ENCODE data around the gene ARHGAP24.

DNA sequence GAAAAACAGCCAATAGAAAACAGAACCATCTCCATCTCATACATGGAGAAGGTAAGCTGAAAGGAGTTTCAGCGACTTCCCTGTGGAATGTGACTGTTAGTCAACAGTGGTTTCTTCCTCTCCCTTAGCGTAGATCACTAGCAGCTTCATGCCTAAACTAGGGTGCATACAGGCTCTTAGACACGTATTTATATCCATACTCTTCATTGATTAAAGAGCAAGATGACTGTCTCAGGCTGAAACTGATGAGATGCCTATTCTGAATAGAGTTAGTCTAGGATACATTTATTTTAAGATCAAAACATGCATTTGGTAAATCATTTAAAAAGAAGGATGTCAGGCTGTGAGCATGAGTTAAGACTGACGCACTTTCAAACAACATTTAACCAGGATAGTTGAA lies 423.3 kb downstream of the ARHGAP24 start:
- TF ChIP-seq, protein P1, sequence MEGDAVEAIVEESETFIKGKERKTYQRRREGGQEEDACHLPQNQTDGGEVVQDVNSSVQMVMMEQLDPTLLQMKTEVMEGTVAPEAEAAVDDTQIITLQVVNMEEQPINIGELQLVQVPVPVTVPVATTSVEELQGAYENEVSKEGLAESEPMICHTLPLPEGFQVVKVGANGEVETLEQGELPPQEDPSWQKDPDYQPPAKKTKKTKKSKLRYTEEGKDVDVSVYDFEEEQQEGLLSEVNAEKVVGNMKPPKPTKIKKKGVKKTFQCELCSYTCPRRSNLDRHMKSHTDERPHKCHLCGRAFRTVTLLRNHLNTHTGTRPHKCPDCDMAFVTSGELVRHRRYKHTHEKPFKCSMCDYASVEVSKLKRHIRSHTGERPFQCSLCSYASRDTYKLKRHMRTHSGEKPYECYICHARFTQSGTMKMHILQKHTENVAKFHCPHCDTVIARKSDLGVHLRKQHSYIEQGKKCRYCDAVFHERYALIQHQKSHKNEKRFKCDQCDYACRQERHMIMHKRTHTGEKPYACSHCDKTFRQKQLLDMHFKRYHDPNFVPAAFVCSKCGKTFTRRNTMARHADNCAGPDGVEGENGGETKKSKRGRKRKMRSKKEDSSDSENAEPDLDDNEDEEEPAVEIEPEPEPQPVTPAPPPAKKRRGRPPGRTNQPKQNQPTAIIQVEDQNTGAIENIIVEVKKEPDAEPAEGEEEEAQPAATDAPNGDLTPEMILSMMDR (IDR thresholded peaks at IDR 0.05 in 2 of 3, conservative IDR thresholded peaks at IDR 0.05 in 1 of 3; ENCODE audit: control insufficient read depth in 2 of 3, extremely low read depth in 1 of 3, insufficient read depth in 1 of 3, low read depth in 3 of 3, low read length in 3 of 3) = no peak
- TF ChIP-seq REST (IDR thresholded peaks at IDR 0.05; ENCODE audit: low read depth, low read length) = no peak
- TF ChIP-seq BRCA1 (IDR thresholded peaks at IDR 0.05; ENCODE audit: low read depth, low read length) = no peak
